Activated gamma-delta T cell treated with Interleukin-2 at 50 U/mL for 16 hours (primary cell): Measurements from ENCODE around the gene CHD9.
"Not testable (repeated sequence)": the region's sequence is repeated elsewhere in the genome, so short reads cannot be mapped to it uniquely, and the experiment has no call there.

Experiments used
- DNase-seq: peaks from one replicate; pipeline ENCODE4 v3.0.0-alpha.2; 2020

The CHD9 gene

DNA sequence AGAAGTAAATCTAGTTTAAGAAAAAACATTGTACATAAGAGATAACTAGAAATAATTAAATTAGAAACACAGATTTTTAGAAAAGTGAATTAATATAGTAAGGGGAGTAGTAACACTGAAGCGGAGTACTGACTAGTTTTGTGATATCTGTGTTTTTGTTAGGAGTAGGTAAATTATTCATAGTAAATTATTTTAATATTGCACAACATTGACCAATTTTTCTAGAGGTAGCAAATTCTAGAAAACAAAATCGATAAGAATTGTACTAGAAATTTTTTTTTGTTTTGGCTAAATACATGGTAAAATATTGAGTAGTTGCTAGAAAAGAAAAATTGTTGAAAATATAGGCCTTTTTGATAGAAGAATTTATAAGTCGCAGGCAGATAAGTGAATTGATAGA lies 156.5 kb downstream of the CHD9 start:
- no peak for DNase-seq

DNA sequence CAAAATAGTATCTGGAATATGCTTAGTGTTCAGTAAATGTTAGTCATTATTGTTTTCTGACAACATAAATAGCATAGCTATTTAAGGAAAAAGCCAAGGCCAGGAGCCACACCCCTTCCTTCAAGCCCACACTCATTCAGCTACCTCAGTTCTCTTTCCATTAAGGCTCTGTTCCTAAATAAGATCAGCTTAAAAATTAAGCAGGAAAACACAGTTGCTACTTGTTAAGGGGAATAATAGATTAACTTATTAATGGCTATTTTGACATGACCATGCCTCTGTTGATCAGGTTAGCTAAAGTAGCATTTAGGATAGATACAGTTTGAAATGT lies 158.1 kb downstream of the CHD9 start:
- DNase-seq, result no peak

DNA sequence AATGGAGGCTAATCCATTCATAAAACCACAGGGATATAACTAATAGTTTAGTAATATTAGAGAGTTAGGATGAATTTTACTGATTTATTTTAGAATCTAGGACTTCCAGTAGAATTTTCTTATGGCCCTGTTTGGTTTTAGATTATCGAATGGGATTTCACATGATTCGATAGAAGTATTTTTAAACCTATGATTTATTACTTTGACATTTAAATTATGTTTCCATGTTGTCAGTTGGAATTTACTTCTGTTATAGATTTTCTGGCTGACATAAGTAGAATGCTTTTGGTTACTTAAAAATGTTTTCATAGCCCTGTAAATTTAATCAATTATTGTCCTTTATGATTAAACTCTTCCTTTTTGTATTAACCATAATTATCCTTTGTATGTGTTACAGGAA lies 158.8 kb downstream of the CHD9 start:
- DNase-seq, result no peak

DNA sequence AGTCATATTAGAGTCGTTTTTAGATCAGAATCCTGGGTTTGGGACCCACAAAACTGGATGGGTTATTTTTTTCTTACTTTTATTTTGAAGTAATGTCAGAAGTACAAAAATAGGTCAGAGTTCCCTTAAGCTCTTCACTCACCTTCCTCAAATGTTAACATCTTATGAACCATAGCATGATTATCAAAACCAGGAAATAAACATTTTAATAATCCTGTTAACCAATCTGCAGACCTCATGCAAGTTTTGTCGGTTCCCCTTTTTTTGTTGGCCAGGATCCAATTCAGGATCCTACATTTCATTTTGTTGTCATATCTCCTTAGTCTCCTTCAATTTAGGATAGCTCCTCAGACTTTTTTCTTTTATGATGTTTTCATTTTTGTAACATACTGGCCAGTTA lies 162.0 kb downstream of the CHD9 start:
- no peak for DNase-seq

DNA sequence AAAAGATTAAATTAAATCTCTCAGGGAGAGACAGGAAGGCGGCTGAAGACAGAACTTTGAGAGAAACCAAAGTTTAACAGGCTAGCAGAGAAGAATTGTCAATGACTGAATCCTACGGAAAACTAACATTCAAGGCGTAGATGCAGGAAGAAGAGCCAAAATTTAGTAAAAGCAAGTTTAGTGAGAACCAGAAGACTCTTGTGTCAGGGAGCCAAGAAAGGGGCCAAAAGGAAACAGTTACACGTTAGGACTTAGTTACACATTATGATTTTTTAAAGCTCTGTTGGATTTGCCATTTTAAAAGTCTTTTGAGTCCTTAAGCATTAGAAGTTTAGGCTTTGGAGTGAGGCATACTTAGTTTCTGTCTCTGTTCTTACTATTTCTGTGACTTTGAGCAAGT lies 164.6 kb downstream of the CHD9 start:
- DNase-seq, result no peak

- DNase-seq, result no peak
Observed at GRCh38 chr16:53219795-53220454, 165.1 kb downstream of the CHD9 start.

DNA sequence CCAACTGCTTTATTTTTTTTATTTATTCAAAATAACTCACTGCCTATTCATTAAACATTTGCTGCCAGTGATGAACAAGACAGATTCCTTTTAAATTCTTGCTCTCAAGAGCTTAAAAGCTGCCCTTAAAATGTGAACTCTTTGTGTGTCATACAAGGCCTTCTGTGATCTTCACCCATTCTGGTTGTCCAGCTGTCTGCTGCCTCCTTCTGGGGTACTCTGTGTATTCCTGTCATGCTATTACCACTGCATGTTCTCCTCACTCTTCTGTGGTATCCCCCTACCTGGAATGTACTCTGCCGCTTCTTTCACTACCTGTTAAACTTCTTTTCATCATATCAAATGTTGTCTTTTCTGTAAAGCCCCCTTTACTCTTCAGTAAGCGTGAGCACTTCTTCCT lies 165.8 kb downstream of the CHD9 start:
- peak; percentile 11 for DNase-seq

- DNase-seq, result no peak
Observed at GRCh38 chr16:53224951-53225533, 170.3 kb downstream of the CHD9 start.

- no peak for DNase-seq
Observed at GRCh38 chr16:53232826-53233529, 178.2 kb downstream of the CHD9 start.

DNA sequence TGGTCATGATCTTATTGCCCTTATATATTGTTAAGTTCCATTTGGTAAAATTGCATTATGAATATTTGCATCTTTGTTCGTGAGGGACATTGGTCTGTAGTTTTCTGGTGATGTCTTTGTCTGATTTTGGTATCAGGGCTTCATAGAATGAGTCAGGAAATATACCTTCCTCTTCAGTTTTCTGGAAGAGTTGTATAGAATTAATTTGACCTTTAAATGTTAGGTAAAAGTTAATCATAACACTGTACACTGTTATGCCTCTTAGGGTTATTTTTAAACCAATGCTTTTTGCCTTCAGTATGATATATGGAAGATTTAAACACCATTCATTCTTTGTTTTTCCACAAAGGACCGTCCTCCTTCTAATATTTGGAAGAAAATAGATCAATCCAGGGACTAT lies 180.0 kb downstream of the CHD9 start:
- DNase-seq, result no peak

- no peak for DNase-seq
Observed at GRCh38 chr16:53235851-53236250, 181.1 kb downstream of the CHD9 start.

- DNase-seq, result no peak
Observed at GRCh38 chr16:53249331-53249730, 194.5 kb downstream of the CHD9 start.

DNA sequence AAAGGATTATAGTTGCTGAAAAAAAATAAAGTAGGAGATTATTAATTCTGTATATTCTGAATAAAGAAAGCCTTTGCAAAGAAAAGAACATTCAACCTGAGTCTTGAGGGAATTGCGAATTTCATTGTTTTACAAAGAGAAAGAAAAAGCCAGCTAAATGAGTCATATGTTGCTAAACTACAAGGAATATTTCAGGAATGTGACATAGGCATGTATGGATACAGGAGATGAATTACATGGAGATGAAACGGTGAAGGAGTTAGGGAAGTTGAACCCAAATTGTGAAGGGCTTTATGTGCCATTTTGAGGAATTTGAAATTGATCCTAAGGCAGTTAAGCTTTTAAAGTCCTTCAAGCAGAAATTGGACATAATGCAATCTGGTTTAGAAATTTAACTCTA lies 202.2 kb downstream of the CHD9 start:
- no peak for DNase-seq

DNA sequence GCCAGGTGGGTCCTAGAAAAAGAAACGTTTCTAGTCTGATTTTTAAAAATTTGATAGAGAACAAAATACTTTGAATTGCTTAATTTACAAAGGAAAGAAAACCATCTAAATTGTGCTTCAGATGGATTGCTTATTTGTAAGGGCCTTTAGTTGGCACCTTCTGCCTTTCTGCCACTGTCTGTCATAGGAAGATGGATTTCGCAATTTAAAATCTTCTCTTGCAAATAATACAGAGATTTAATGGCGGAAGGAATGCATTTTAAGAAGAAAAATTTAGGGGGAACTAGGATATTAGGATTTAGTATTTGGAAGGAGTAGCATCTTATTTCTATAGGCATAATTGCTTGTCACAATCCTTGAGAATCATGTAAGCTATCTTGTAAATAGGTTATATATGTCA lies 204.0 kb downstream of the CHD9 start:
- no peak for DNase-seq

GRCh38 chr16:53261276-53261675 lies 206.5 kb downstream of the CHD9 start:
- no peak for DNase-seq

GRCh38 chr16:53262645-53263044 lies 207.9 kb downstream of the CHD9 start:
- no peak for DNase-seq

GRCh38 chr16:53266156-53266555 lies 211.4 kb downstream of the CHD9 start:
- no peak for DNase-seq

GRCh38 chr16:53278498-53278897 lies 223.7 kb downstream of the CHD9 start:
- not testable (repeated sequence) for DNase-seq

GRCh38 chr16:53281280-53281679 lies 226.5 kb downstream of the CHD9 start:
- no peak for DNase-seq

- DNase-seq, result no peak
Observed at GRCh38 chr16:53281859-53282258, 227.1 kb downstream of the CHD9 start.

DNA sequence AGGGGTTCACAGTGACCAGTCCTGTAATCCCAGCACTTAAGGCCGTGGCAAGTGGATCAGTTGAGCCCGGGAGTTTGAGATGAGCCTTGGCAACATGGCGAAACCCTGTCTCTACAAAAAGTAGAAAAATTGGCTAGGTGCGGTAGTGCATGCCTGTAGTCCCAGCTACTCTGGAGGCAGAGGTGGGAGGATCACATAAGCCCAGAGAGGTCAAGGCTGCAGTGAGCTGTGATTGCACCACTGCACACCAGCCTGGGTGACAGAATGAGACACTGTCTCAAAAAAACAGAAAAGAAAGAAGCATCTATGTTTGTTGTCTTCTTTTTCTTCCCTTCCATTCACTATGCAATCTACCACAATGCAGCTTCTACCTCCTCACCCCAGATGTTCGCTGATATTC lies 227.5 kb downstream of the CHD9 start:
- no peak for DNase-seq

DNA sequence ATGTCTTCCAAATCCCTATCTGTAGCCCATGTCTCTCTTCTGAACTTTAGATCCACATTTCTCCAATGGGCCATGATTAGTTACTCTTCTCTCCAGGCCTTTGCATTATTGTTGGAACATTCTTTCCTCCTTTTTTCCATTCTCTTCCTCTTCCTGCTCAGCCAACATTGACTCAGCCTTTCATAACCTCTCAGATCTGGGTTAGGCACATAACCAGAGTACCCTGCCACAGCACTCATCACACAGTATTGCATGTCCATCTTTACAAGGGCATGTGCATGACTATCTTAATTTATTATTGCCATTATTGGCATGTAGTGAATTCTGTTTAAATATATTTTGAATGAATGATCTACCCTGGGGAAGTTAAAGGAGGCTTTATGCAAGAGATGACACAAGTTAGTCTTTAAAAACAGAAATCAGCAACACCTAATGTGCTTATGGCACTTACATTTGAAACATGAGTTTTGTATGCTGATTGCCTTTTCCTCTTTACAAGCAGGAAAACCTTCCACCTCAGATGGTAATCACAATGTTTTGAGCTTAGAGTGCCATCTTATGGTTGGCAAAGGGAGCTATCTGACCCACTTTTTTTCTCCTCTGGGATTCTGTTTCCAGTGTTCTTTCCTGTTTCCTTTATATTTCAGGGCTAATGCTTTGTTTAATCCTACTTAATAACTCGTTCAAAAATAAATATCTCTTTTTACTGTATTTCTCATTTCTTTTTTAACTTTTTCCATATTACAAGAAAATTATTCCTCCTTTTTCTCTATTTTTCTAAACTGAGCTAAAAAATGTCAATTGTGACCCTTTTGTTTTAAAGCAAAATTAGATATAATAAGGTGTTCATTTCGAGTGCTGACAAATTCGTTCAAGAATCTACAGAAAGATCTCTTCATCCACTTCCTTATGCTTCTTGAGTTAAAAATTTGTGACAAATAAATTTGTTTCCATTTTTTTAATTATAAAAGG lies 228.5 kb downstream of the CHD9 start:
- DNase-seq, result no peak

GRCh38 chr16:53285236-53285635 lies 230.4 kb downstream of the CHD9 start:
- DNase-seq, result no peak
